ENCODE measurements around the gene L3MBTL3. TPM values are rescaled to one million over a fixed set of nuclear protein-coding genes. Genes with fewer than 3 reads are reported as not detected.

The L3MBTL3 gene
- total and polyA plus RNA-seq, 2 experiments from 2014 or later: 8.7 to 11.2 TPM

- TF ChIP-seq ZNF462 (CRISPR knock-in tag; IDR thresholded peaks at IDR 0.05): no peak
- no peak for TF ChIP-seq POLR2AphosphoS5 (IDR thresholded peaks at IDR 0.05; ENCODE audit: low read depth)
- no peak for TF ChIP-seq ZNF331 (CRISPR knock-in tag; IDR thresholded peaks at IDR 0.05; ENCODE audit: low read depth)
- no peak for TF ChIP-seq EZH2 (IDR thresholded peaks at IDR 0.05; ENCODE audit: low read depth, unreplicated experiment)
- no peak for TF ChIP-seq STAT1 (IDR thresholded peaks at IDR 0.05; ENCODE audit: unreplicated experiment)
- TF ChIP-seq JUNB (IDR thresholded peaks at IDR 0.05; ENCODE audit: unreplicated experiment): no peak
Observed at GRCh38 chr6:130140084-130140483, 121.7 kb downstream of the L3MBTL3 start (continued).

GRCh38 chr6:130143709-130144108 lies 125.3 kb downstream of the L3MBTL3 start:
- Histone ChIP-seq H3K36me3 (ENCODE audit: insufficient read depth) (no peaks in the 10 kb centered on the region), H3K4me1 (ENCODE audit: insufficient read depth) (0 out of 2 replicates have a peak, but pooled peaks cover 3% of the 10 kb centered on the region), H3K79me2 (replicated peaks; ENCODE audit: insufficient read depth) (no peaks in the 10 kb centered on the region), H3K4me2 (no peak overlapping the region), H3K9me2 (ENCODE audit: insufficient read depth) (no peaks in the 10 kb centered on the region), H3K27me3 (ENCODE audit: insufficient read depth) (no peaks in the 10 kb centered on the region), H3K4me3 (no peak overlapping the region), H3F3A (replicated peaks; ENCODE audit: low read depth) (no peaks in the 10 kb centered on the region), H3K27ac (ENCODE audit: low read depth) (no peak overlapping the region), H4K20me1 (replicated peaks; ENCODE audit: insufficient read depth) (no peaks in the 10 kb centered on the region), H2AFZ (no peak overlapping the region)
- H3K4me1 Mint-ChIP-seq: peaks cover 10% of the 10 kb centered on the region
- no peak overlapping the region for H3K27ac Mint-ChIP-seq
- DNase-seq (ENCODE audit: low spot score) (no peak), ATAC-seq (no peak)
- no peaks in the 10 kb centered on the region for H3K9me3 Mint-ChIP-seq
- H3K4me3 Mint-ChIP-seq: no peak overlapping the region
- H3K27me3 Mint-ChIP-seq (ENCODE audit: insufficient read depth, low read depth, poor library complexity): no peaks in the 10 kb centered on the region
- no peaks in the 10 kb centered on the region; the same call in 2 of the 3 replicates for H3K36me3 Mint-ChIP-seq (ENCODE audit: low read depth)
- no peak for TF ChIP-seq CREB1 (CRISPR knock-in tag; IDR thresholded peaks at IDR 0.05; ENCODE audit: low read depth)
- no peak for TF ChIP-seq POLR2AphosphoS5 (IDR thresholded peaks at IDR 0.05; ENCODE audit: low read depth)
- TF ChIP-seq, protein P1, sequence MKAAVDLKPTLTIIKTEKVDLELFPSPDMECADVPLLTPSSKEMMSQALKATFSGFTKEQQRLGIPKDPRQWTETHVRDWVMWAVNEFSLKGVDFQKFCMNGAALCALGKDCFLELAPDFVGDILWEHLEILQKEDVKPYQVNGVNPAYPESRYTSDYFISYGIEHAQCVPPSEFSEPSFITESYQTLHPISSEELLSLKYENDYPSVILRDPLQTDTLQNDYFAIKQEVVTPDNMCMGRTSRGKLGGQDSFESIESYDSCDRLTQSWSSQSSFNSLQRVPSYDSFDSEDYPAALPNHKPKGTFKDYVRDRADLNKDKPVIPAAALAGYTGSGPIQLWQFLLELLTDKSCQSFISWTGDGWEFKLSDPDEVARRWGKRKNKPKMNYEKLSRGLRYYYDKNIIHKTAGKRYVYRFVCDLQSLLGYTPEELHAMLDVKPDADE (IDR thresholded peaks at IDR 0.05): no peak
- no peak for TF ChIP-seq ZNF114 (CRISPR knock-in tag; IDR thresholded peaks at IDR 0.05)
- TF ChIP-seq ZNF331 (CRISPR knock-in tag; IDR thresholded peaks at IDR 0.05; ENCODE audit: low read depth): no peak
- TF ChIP-seq EZH2 (IDR thresholded peaks at IDR 0.05; ENCODE audit: low read depth, unreplicated experiment): no peak
- TF ChIP-seq, protein P2, sequence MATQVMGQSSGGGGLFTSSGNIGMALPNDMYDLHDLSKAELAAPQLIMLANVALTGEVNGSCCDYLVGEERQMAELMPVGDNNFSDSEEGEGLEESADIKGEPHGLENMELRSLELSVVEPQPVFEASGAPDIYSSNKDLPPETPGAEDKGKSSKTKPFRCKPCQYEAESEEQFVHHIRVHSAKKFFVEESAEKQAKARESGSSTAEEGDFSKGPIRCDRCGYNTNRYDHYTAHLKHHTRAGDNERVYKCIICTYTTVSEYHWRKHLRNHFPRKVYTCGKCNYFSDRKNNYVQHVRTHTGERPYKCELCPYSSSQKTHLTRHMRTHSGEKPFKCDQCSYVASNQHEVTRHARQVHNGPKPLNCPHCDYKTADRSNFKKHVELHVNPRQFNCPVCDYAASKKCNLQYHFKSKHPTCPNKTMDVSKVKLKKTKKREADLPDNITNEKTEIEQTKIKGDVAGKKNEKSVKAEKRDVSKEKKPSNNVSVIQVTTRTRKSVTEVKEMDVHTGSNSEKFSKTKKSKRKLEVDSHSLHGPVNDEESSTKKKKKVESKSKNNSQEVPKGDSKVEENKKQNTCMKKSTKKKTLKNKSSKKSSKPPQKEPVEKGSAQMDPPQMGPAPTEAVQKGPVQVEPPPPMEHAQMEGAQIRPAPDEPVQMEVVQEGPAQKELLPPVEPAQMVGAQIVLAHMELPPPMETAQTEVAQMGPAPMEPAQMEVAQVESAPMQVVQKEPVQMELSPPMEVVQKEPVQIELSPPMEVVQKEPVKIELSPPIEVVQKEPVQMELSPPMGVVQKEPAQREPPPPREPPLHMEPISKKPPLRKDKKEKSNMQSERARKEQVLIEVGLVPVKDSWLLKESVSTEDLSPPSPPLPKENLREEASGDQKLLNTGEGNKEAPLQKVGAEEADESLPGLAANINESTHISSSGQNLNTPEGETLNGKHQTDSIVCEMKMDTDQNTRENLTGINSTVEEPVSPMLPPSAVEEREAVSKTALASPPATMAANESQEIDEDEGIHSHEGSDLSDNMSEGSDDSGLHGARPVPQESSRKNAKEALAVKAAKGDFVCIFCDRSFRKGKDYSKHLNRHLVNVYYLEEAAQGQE (IDR thresholded peaks at IDR 0.05; ENCODE audit: unreplicated experiment): no peak

All from GM23338 (cell line).